ENCODE results near the gene CPZ.

- TF ChIP-seq EZH2phosphoT487 (IDR thresholded peaks at IDR 0.05; ENCODE audit: insufficient read depth, low read depth) (no peak), EZH2 (IDR thresholded peaks at IDR 0.05; ENCODE audit: insufficient read depth, poor library complexity, severe bottlenecking) (no peak)
These were observed 56.5 kb downstream of the CPZ start for GRCh38 chr4:8648816-8649630.
